Activated effector memory CD4-positive, alpha-beta T cell treated with Interleukin-2 at 50 U/mL for 16 hours (primary cell): Measurements from ENCODE around the gene IFT122.
"Not testable (repeated sequence)": the region's sequence is repeated elsewhere in the genome, so short reads cannot be mapped to it uniquely, and the experiment has no call there.

ENCODE experiments used
- DNase-seq: peaks from one replicate; pipeline ENCODE4 v3.0.0-alpha.2; 2020

Gene IFT122

GRCh38 chr3:129481225-129481765 lies 41.3 kb downstream of the IFT122 start:
- not testable (repeated sequence) for DNase-seq

- peak; percentile 46 for DNase-seq
Observed at GRCh38 chr3:129481766-129482332, 41.8 kb downstream of the IFT122 start.

- no peak for DNase-seq
Observed at GRCh38 chr3:129482721-129483120, 42.7 kb downstream of the IFT122 start.

- DNase-seq, result no peak
Observed at GRCh38 chr3:129483870-129484269, 43.8 kb downstream of the IFT122 start.

GRCh38 chr3:129485146-129485545 lies 45.1 kb downstream of the IFT122 start:
- DNase-seq, result not testable (repeated sequence)

- DNase-seq, result no peak
Observed at GRCh38 chr3:129485721-129486663, 46.0 kb downstream of the IFT122 start.

GRCh38 chr3:129486664-129487035 lies 46.6 kb downstream of the IFT122 start:
- no peak for DNase-seq

- no peak for DNase-seq
Observed at GRCh38 chr3:129487183-129487867, 47.3 kb downstream of the IFT122 start.

GRCh38 chr3:129487868-129488335 lies 47.9 kb downstream of the IFT122 start:
- not testable (repeated sequence) for DNase-seq

- DNase-seq, result not testable (repeated sequence)
Observed at GRCh38 chr3:129489258-129489657, 49.2 kb downstream of the IFT122 start.

- DNase-seq, result peak; percentile 17
Observed at GRCh38 chr3:129490273-129490675, 50.2 kb downstream of the IFT122 start.

- DNase-seq, result not testable (repeated sequence)
Observed at GRCh38 chr3:129491077-129491476, 51.1 kb downstream of the IFT122 start.

- DNase-seq, result no peak
Observed at GRCh38 chr3:129491794-129492193, 51.8 kb downstream of the IFT122 start.

- DNase-seq, result no peak
Observed at GRCh38 chr3:129492691-129493090, 52.7 kb downstream of the IFT122 start.

- DNase-seq, result no peak
Observed at GRCh38 chr3:129493206-129493605, 53.2 kb downstream of the IFT122 start.

- DNase-seq, result not testable (repeated sequence)
Observed at GRCh38 chr3:129494499-129494898, 54.5 kb downstream of the IFT122 start.

GRCh38 chr3:129495006-129495639 lies 55.1 kb downstream of the IFT122 start:
- not testable (repeated sequence) for DNase-seq

- DNase-seq, result not testable (repeated sequence)
Observed at GRCh38 chr3:129497876-129498275, 57.9 kb downstream of the IFT122 start.

- not testable (repeated sequence) for DNase-seq
Observed at GRCh38 chr3:129498603-129499488, 58.8 kb downstream of the IFT122 start.

- not testable (repeated sequence) for DNase-seq
Observed at GRCh38 chr3:129499604-129500333, 59.7 kb downstream of the IFT122 start.

- no peak for DNase-seq
Observed at GRCh38 chr3:129500334-129500658, 60.3 kb downstream of the IFT122 start.
